Fibroblast of lung (primary cell): ENCODE results near the gene KIAA0319L. TPM values are rescaled to one million over a fixed set of nuclear protein-coding genes. Genes with fewer than 3 reads are reported as not detected.

Source experiments
- DNase-seq, 2 donors: peaks; one replicate each; pipeline versions ENCODE4 v3.0.0 to v3.0.0-alpha.2; 2010; ENCODE audit warnings: low read depth in 2 of 2
- H2AFZ ChIP-seq: 2 replicates; pipeline ENCODE4 v1.5.1; 2012; ENCODE audit warnings: low read length, control low read depth, inconsistent platforms
- H3K27ac ChIP-seq: 2 replicates; pipeline ENCODE4 v1.5.1; 2011; ENCODE audit warnings: low read length, control low read depth; ENCODE audit not compliant: insufficient read depth
- H3K27me3 ChIP-seq: 2 replicates; pipeline ENCODE4 v1.5.1; 2011; ENCODE audit warnings: mild to moderate bottlenecking, low read length; ENCODE audit not compliant: control insufficient read depth, insufficient read depth
- H3K36me3 ChIP-seq: 2 replicates; pipeline ENCODE4 v1.5.1; 2011; ENCODE audit warnings: low read length; ENCODE audit not compliant: control insufficient read depth, insufficient read depth
- H3K4me1 ChIP-seq: 2 replicates; pipeline ENCODE4 v1.5.1; 2011; ENCODE audit warnings: low read length; ENCODE audit not compliant: control insufficient read depth, insufficient read depth; ENCODE audit errors: extremely low read depth
- H3K4me2 ChIP-seq: 2 replicates; pipeline ENCODE4 v1.5.1; 2011; ENCODE audit warnings: low read length, control low read depth; ENCODE audit not compliant: insufficient read depth; ENCODE audit errors: extremely low read depth
- H3K4me3 ChIP-seq, 4 experiments: fragments of 200-600 bp in 1 of 4; sonication (generic) in 1 of 4; replicated peaks in 1 of 4; 2 replicates each; pipeline ENCODE4 v1.5.1; 2011 to 2016; ENCODE audit warnings: low read length in 4 of 4, low read depth in 3 of 4, mild to moderate bottlenecking in 3 of 4, control low read depth in 2 of 4, inconsistent platforms in 1 of 4, mixed read lengths in 1 of 4; ENCODE audit not compliant: insufficient read depth in 1 of 4; ENCODE audit errors: control extremely low read depth in 1 of 4
- H3K79me2 ChIP-seq: 2 replicates; pipeline ENCODE4 v1.5.1; 2012; ENCODE audit warnings: mild to moderate bottlenecking, low read length, inconsistent platforms; ENCODE audit not compliant: control insufficient read depth, insufficient read depth
- H3K9ac ChIP-seq: 2 replicates; pipeline ENCODE4 v1.5.1; 2011; ENCODE audit warnings: mild to moderate bottlenecking, low read length, control low read depth; ENCODE audit not compliant: insufficient read depth
- H3K9me3 ChIP-seq: 2 replicates; pipeline ENCODE4 v1.5.1; 2012; ENCODE audit warnings: low read depth, low read length; ENCODE audit not compliant: control insufficient read depth, insufficient read depth
- H4K20me1 ChIP-seq: 2 replicates; pipeline ENCODE4 v1.5.1; 2011; ENCODE audit warnings: low read length; ENCODE audit not compliant: control insufficient read depth, insufficient read depth; ENCODE audit errors: extremely low read depth
- CTCF ChIP-seq, 2 donors: IDR thresholded peaks in 1 of 2; conservative IDR thresholded peaks in 1 of 2; 1 replicate in 1 of 2; 2 replicates in 1 of 2; pipeline ENCODE4 v1.5.1; 2011 to 2012; ENCODE audit warnings: low read length in 2 of 2, control low read depth in 1 of 2, inconsistent platforms in 1 of 2, low read depth in 1 of 2, mild to moderate bottlenecking in 1 of 2
- EZH2 ChIP-seq: IDR thresholded peaks from 2 replicates; pipeline ENCODE4 v1.5.1; 2012; ENCODE audit warnings: low read length, control low read depth, mild to moderate bottlenecking; ENCODE audit errors: missing control alignments
- polyA plus RNA-seq, 2 donors: library from polyadenylated mRNA; depleted of rRNA in 1 of 2; stranded (reverse) in 1 of 2; unstranded in 1 of 2; fragments of >200 nt; gene quantifications; 2 replicates each; pipeline ENCODE4 v1.2.1, GENCODE V29; 2011 to 2012; ENCODE audit warnings: missing spikeins in 1 of 2
- total RNA-seq: library from RNA; depleted of rRNA; stranded (reverse); fragments of >200 nt; gene quantifications from 2 replicates; pipeline ENCODE4 v1.2.1, GENCODE V29; 2014

The KIAA0319L gene
- total and polyA plus RNA-seq, 2 donors (not counting 1 experiment from before 2014, with no cell fraction given): 65.4 to 66.1 TPM

- Histone ChIP-seq H4K20me1 (no peaks in the 10 kb centered on the region), H3K27ac (peak overlapping the region; percentile 88), H3K9me3 (no peaks in the 10 kb centered on the region), H3K9ac (peak overlapping the region; percentile 90), H3K27me3 (no peaks in the 10 kb centered on the region), H2AFZ (no peak overlapping the region), H3K79me2 (peaks cover 18% of the 10 kb centered on the region), H3K4me3 (peak overlapping the region; percentile 83 to 97 (median 92)), H3K4me2 (peak overlapping the region; percentile 93), H3K4me1 (peaks cover 7% of the 10 kb centered on the region), H3K36me3 (peaks cover 5% of the 10 kb centered on the region)
- no peak for DNase-seq
- TF ChIP-seq CTCF (conservative IDR thresholded peaks at IDR 0.05 in 1 of 2, IDR thresholded peaks at IDR 0.05 in 1 of 2; ENCODE audit: low read depth in 1 of 2, low read length in 2 of 2): no peak
- no peak for TF ChIP-seq EZH2
Measured at GRCh38 chr1:35556484-35557117, 602 bp downstream of the KIAA0319L start.

- DNase-seq: peak in 1 of 2 donors; percentile 80
Measured at GRCh38 chr1:35555601-35556477, 1.4 kb downstream of the KIAA0319L start.

More at GRCh38 chr1:35555601-35556477, 1.4 kb downstream of the KIAA0319L start:
- peaks cover 7% of the 10 kb centered on the region for H3K4me1 ChIP-seq
- H3K9me3 ChIP-seq: no peaks in the 10 kb centered on the region
- H3K79me2 ChIP-seq: peaks cover 18% of the 10 kb centered on the region
- TF ChIP-seq CTCF (conservative IDR thresholded peaks at IDR 0.05 in 1 of 2, IDR thresholded peaks at IDR 0.05 in 1 of 2; ENCODE audit: low read depth in 1 of 2, low read length in 2 of 2) (no peak), EZH2 (no peak)
- no peaks in the 10 kb centered on the region for H4K20me1 ChIP-seq
- no peak overlapping the region for H2AFZ ChIP-seq
- no peak overlapping the region for H3K27ac ChIP-seq
- H3K4me3 ChIP-seq: peak overlapping the region; percentile 83 to 97 (median 92)
- H3K9ac ChIP-seq: no peak overlapping the region
- H3K27me3 ChIP-seq: no peaks in the 10 kb centered on the region
- peak overlapping the region; percentile 93 for H3K4me2 ChIP-seq
- H3K36me3 ChIP-seq: peaks cover 2% of the 10 kb centered on the region
